ENCODE results near the gene KCTD8.

GRCh38 chr4:44342800-44343199 is 105.8 kb downstream of the KCTD8 start:
- TF ChIP-seq CTCF (IDR thresholded peaks at IDR 0.05; ENCODE audit: borderline replicate concordance, extremely low read depth, low read length, poor library complexity, severe bottlenecking), result no peak
- no peak for TF ChIP-seq EZH2 (IDR thresholded peaks at IDR 0.05; ENCODE audit: borderline replicate concordance, low read depth, low read length, severe bottlenecking)
